Stimulated activated CD4-positive, alpha-beta T cell treated with anti-CD3 and anti-CD28 coated beads, Interleukin-1b, Interleukin-23, amount 100 ng/mL, for 4 hours (primary cell): ENCODE results near the gene ZSCAN5C.
"Not testable (repeated sequence)": the region's sequence is repeated elsewhere in the genome, so short reads cannot be mapped to it uniquely, and the experiment has no call there.

Experiments
- DNase-seq, 2 donors: peaks; one replicate each; pipeline ENCODE4 v3.0.0-alpha.2; 2020; ENCODE audit warnings: low read depth in 2 of 2

The ZSCAN5C gene, protein sequence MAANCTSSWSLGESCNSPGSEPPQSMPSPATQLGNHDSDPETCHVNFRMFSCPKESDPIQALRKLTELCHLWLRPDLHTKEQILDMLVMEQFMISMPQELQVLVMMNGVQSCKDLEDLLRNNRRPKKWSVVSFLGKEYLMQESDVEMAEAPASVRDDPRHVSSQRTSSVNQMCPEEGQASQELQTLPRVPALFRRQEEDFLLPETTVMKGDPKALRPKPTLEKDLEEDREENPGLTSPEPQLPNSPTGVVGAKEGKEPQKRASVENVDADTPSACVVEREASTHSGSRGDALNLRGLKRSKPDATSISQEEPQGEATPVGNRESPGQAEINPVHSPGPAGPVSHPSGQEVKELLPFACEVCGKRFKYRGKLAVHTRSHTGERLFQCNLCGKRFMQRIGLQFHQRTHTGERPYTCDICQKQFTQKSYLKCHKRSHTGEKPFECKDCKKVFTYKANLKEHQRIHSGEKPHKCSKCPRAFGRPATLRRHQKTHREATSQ

DNA sequence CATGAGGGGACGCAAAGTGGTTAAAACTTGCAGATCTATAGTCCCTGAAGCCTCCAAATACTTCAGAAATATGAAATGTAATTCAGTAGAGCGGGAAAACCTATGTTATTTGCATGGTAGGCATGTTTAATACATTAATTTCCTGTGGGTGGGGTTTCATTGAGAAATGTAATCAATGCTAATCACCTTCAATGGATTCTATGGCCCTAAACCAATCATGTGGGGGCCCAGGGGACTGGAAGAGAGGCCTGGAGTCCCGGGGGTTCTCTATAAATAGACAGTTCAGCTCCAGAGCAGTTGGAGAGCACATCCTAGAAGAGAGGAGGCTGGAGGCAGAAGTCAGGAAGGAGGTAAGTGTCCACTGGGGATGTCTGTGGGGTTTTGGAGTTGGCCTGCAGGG is at the start of gene ZSCAN5C:
Gene ZSCAN5C, plus strand, starts transcription at position 301 of the 400 bp plus-strand sequence. CDS start 3,641 bp downstream, outside the sequence.
- DNase-seq, result no peak

DNA sequence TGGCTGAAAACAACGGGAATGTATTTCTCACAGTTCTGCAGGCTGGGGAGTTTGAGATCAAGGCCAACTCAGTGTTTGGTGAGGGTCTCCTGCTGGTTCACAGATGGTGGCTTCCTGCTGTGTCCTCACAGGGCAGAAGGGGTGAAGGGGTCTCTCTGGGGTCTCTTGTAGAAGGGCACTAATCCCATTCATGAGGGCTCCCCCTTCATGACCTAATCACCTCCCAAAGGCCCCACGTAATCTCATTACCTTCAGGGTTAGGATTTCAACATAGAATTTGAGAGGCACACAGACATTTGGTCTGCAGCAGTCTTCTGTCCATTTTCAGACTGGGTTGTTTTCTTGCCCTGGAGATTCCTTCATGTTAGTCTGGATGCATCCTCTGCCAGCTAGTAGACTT is 49.4 kb upstream of the ZSCAN5C start:
- no peak for DNase-seq

GRCh38 chr19:56153507-56153906 is 48.6 kb upstream of the ZSCAN5C start:
- DNase-seq, result no peak

- no peak for DNase-seq
These were observed 46.9 kb upstream of the ZSCAN5C start for GRCh38 chr19:56155124-56155687.

DNA sequence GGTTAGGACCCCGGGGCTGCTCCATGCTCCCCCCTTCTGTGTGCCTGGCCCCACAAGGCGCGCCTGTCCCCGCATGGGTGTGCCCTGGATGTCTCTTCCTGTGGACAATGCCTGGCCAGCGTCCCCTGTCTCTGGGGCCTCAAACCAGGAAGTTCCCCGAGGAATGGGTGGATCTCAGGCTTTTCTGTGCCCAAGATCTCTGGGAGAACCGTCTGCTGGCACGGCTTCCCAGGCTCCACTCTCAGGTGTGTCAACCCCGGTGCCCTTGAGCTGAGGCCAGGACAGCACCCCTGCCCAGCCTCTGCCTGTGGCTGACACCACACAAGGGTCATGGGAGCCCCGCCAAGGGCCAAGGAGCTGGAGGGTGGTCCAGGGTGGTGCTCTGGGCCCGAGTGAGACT is 45.3 kb upstream of the ZSCAN5C start:
- DNase-seq, result no peak

GRCh38 chr19:56158170-56158757 is 43.8 kb upstream of the ZSCAN5C start:
- no peak for DNase-seq

- DNase-seq, result no peak
These were observed 43.0 kb upstream of the ZSCAN5C start for GRCh38 chr19:56159009-56159559.

- DNase-seq, result no peak
These were observed 42.3 kb upstream of the ZSCAN5C start for GRCh38 chr19:56159622-56160271.

DNA sequence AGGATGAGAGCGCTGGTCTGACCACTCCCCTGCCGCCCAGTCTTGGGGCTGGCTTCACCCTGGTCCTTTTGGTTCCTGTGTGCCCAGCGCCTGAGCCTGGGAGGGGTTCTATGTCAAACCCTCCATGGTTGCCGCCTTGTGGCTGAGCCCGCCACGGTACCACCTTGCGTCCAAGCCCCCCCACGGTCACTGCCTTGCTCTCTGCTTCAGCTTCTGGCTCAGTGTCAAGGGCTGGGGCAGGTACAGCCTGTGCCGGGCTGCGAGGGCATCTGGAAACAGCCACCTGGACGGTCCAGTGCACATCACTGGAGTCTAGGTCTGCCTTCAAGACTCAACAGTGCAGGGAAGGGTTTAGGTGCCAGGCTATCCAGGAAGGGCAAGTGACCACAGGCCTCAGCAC is 40.5 kb upstream of the ZSCAN5C start:
- no peak for DNase-seq

DNA sequence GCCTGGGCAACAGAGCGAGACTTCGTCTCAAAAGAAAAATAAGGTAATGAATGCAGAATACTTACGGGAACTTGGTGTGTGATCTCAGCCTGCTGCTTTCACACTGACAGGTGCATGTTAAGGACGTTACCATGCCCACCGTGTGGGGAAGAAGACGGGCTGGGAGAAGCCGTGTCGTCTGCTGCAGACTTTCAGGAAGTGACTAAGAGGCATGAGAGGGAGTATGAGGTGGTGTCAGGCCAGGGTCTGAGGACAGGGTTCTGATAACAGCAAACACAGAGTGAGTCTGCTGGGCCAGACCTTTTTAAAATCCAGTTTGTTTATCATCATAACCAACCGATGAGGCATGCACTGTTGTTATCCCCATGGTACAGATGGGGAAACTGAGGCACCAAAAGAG is 39.8 kb upstream of the ZSCAN5C start:
- DNase-seq, result no peak

- DNase-seq, result no peak
These were observed 39.0 kb upstream of the ZSCAN5C start for GRCh38 chr19:56163097-56163496.

DNA sequence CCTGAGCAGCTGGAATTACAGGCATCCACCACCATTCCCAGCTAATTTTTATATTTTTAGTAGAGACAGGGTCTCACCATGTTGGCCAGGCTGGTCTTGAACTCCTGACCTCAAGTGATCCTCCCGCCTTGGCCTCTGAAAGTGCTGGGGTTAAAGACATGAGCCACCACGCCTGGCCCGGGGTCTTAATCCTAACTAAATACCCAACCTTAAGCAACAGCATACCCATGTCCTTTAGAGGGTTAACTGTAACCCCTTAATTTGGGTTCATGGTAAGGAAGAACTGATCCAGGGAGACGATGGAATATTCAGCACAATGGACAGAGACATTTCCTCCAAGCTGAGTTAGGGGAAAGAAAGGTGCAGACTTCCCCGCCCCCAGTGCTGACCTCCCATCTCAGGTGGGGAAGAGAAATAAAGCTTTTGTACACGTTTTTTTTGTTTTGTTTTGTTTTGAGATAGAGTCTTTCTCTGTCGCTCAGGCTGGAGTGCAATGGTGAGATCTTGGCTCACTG is 35.0 kb upstream of the ZSCAN5C start:
- DNase-seq, result no peak

DNA sequence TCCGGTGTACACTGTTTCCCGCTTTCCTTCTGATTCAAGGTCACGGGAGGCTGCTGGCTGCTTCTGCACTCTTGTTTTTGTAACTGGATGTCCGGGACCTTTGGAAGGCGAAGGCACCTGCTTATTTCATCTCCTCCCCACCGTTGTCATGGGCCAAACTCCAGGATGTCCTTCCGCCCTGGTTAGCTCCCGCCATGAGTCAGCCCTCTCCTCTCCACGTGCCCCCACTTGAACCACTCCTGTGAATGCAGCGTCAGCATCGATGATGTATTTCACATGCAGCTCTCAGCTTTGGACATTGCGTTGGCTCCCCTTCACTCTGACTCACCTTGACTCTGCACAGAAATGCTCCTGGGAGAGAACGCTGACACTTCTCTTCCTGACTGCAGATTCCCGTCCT is 31.8 kb upstream of the ZSCAN5C start:
- DNase-seq, result no peak

GRCh38 chr19:56174086-56174485 is 28.0 kb upstream of the ZSCAN5C start:
- DNase-seq, result no peak

GRCh38 chr19:56174550-56174949 is 27.5 kb upstream of the ZSCAN5C start:
- no peak for DNase-seq

- not testable (repeated sequence) for DNase-seq
These were observed 26.2 kb upstream of the ZSCAN5C start, which contains the start of gene GALP for GRCh38 chr19:56175861-56176307. Gene GALP, plus strand, starts transcription at chr19:56176008. Its CDS starts 1,101 bp downstream, at chr19:56177109.

DNA sequence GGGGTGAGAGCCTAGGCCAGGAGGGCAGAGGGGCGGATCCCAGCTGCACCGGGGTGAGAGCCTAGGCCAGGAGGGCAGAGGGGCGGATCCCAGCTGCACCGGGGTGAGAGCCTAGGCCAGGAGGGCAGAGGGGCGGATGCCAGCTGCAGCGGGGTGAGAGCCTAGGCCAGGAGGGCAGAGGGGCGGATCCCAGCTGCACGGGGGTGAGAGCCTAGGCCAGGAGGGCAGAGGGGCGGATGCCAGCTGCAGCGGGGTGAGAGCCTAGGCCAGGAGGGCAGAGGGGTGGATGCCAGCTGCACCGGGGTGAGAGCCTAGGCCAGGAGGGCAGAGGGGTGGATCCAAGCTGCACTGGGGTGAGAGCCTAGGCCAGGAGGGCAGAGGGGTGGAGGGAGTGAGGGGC is 25.8 kb upstream of the ZSCAN5C start:
- DNase-seq, result not testable (repeated sequence)

- no peak for DNase-seq
These were observed 25.2 kb upstream of the ZSCAN5C start for GRCh38 chr19:56176881-56177280.

DNA sequence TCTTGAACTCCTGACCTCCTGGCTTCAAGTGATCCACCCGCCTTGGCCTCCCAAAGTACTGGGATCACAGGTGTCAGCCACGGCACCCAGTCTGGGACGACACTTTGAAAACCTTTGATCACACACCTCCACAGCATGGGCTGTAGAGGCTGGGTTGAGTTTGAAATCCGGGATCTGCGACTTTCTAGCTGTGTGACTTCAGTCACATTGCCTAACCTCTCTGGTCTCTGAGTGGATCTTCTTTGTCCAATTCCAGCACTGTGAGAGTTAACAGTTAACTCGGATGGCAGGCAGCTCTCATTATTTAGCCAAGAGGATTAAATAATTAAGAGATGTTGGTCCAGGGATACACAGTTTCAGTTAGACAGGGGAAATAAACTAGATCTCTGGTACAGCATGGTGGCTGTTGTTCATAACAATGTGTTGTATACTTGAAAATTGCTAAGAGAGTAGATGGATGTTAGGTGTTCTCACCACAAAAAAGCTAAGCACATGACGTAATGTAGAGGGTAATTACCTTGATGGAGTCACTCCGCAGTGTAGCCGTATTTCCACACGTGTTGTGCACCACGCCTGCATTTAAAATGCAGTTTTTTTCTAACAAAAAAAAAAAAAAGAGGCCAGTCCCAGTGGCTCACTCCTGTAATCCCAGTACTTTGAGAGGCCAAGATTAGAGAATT is 24.4 kb upstream of the ZSCAN5C start:
- no peak for DNase-seq

DNA sequence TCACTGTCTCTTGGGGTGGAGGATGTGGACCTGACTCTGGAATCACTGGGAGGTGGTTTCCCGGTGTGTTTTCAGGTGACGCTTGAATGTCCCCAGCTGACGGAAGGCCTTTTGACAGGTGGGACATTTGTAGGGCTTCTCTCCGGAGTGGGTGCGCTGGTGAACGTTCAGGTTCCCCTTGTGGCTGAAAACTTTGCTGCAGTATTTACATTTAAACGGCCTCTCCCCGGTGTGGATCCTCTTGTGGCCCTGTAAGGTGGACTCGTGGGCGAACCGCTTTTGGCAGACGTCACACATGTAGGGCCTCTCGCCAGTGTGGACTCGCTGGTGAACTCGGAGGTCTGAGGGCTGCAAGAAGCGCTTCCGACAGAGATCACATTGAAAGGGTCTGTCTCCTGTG is 12.3 kb upstream of the ZSCAN5C start:
- no peak for DNase-seq

GRCh38 chr19:56191115-56191514 is 11.0 kb upstream of the ZSCAN5C start:
- no peak for DNase-seq
